Mesenchymal stem cell (in vitro differentiated cells and primary cell): ENCODE results near the gene ZBTB40.
A peak's percentile ranks its signal among the peaks of the same experiment; 100 is the strongest.

Experiments
- DNase-seq: peaks from one replicate; pipeline ENCODE4 v3.0.0-alpha.2; 2013
- H2AFZ ChIP-seq: one replicate; pipeline ENCODE4 v1.6.1; 2013; ENCODE audit warnings: low read depth, mild to moderate bottlenecking, control low read depth, inconsistent platforms, low read length, moderate library complexity
- H2AK5ac ChIP-seq: 2 replicates; pipeline ENCODE4 v1.6.1; 2013; ENCODE audit warnings: low read length, moderate library complexity, mild to moderate bottlenecking, inconsistent platforms; ENCODE audit not compliant: severe bottlenecking
- H2BK120ac ChIP-seq: one replicate; pipeline ENCODE4 v1.6.1; 2013; ENCODE audit warnings: low read depth, mild to moderate bottlenecking, inconsistent platforms, low read length, moderate library complexity
- H2BK12ac ChIP-seq, 2 experiments: one replicate each; pipeline ENCODE4 v1.6.1; 2013; ENCODE audit warnings: inconsistent platforms in 2 of 2, low read length in 2 of 2, mild to moderate bottlenecking in 2 of 2, moderate library complexity in 2 of 2, control low read depth in 1 of 2
- H2BK15ac ChIP-seq: one replicate; pipeline ENCODE4 v1.6.1; 2013; ENCODE audit warnings: mild to moderate bottlenecking, low read depth, inconsistent platforms; ENCODE audit not compliant: poor library complexity, severe bottlenecking
- H2BK5ac ChIP-seq: 2 replicates; pipeline ENCODE4 v1.6.1; 2013; ENCODE audit warnings: low read depth, mild to moderate bottlenecking, low read length, control low read depth, inconsistent platforms; ENCODE audit not compliant: poor library complexity, severe bottlenecking
- H3K14ac ChIP-seq, 2 experiments: one replicate each; pipeline ENCODE4 v1.6.1; 2013; ENCODE audit warnings: inconsistent platforms in 2 of 2, low read length in 2 of 2, control low read depth in 1 of 2, mild to moderate bottlenecking in 1 of 2, moderate library complexity in 1 of 2
- H3K18ac ChIP-seq, 2 experiments: one replicate each; pipeline ENCODE4 v1.6.1; 2013; ENCODE audit warnings: inconsistent platforms in 2 of 2, low read length in 2 of 2, control low read depth in 1 of 2, low read depth in 1 of 2, mild to moderate bottlenecking in 1 of 2
- H3K23ac ChIP-seq, 2 experiments: one replicate each; pipeline ENCODE4 v1.6.1; 2013; ENCODE audit warnings: inconsistent platforms in 2 of 2, low read length in 2 of 2, mild to moderate bottlenecking in 2 of 2, moderate library complexity in 2 of 2, control low read depth in 1 of 2
- H3K27ac ChIP-seq: 2 replicates; pipeline ENCODE4 v1.5.1; 2013; ENCODE audit warnings: mild to moderate bottlenecking, moderate library complexity, low read length, control low read depth, inconsistent platforms; ENCODE audit not compliant: poor library complexity, severe bottlenecking
- H3K27me3 ChIP-seq, 2 experiments: 2 replicates each; pipeline versions ENCODE4 v1.6.1 to v1.7.0; 2013; ENCODE audit warnings: low read length in 2 of 2, mild to moderate bottlenecking in 2 of 2, moderate library complexity in 2 of 2, control low read depth in 1 of 2, inconsistent platforms in 1 of 2; ENCODE audit not compliant: control insufficient read depth in 1 of 2, insufficient read depth in 1 of 2
- H3K36me3 ChIP-seq, 2 experiments: 2 replicates each; pipeline versions ENCODE4 v1.6.1 to v1.7.0; 2013; ENCODE audit warnings: low read length in 2 of 2, control low read depth in 1 of 2, inconsistent platforms in 1 of 2, low read depth in 1 of 2, mild to moderate bottlenecking in 1 of 2; ENCODE audit not compliant: insufficient read depth in 2 of 2, control insufficient read depth in 1 of 2
- H3K4ac ChIP-seq, 2 experiments: one replicate each; pipeline ENCODE4 v1.6.1; 2013; ENCODE audit warnings: inconsistent platforms in 2 of 2, low read length in 2 of 2, mild to moderate bottlenecking in 2 of 2, moderate library complexity in 2 of 2, control low read depth in 1 of 2, low read depth in 1 of 2
- H3K4me1 ChIP-seq: 2 replicates; pipeline ENCODE4 v1.6.1; 2013; ENCODE audit warnings: low read depth, low read length, control low read depth; ENCODE audit not compliant: control insufficient read depth, insufficient read depth
- H3K4me2 ChIP-seq: 2 replicates; pipeline ENCODE4 v1.6.1; 2013; ENCODE audit warnings: low read length, mild to moderate bottlenecking, inconsistent platforms; ENCODE audit not compliant: poor library complexity, severe bottlenecking
- H3K4me3 ChIP-seq, 2 experiments: 2 replicates each; pipeline versions ENCODE4 v1.5.1 to v1.7.0; 2013; ENCODE audit warnings: low read length in 2 of 2, mild to moderate bottlenecking in 2 of 2, control low read depth in 1 of 2, low read depth in 1 of 2; ENCODE audit not compliant: insufficient read depth in 1 of 2
- H3K79me1 ChIP-seq: replicated peaks from 2 replicates; pipeline ENCODE4 v1.6.1; 2013; ENCODE audit warnings: mild to moderate bottlenecking, control low read depth, low read length, inconsistent platforms; ENCODE audit not compliant: poor library complexity, severe bottlenecking
- H3K9ac ChIP-seq: 2 replicates; pipeline ENCODE4 v1.7.0; 2013; ENCODE audit warnings: mild to moderate bottlenecking, low read length, moderate library complexity
- H3K9me3 ChIP-seq: 2 replicates; pipeline ENCODE4 v1.7.0; 2013; ENCODE audit warnings: mild to moderate bottlenecking, low read length; ENCODE audit not compliant: control insufficient read depth
- H4K8ac ChIP-seq: one replicate; pipeline ENCODE4 v1.6.1; 2013; ENCODE audit warnings: inconsistent platforms, mild to moderate bottlenecking, low read length, moderate library complexity
- H4K91ac ChIP-seq: one replicate; pipeline ENCODE4 v1.6.1; 2013; ENCODE audit warnings: mild to moderate bottlenecking, low read length, inconsistent platforms
- WGBS: methylation state at CpG from one replicate; pipeline ENCODE4 v1.1.7; 2013; ENCODE audit warnings: mixed read lengths; 5-methylcytosine and 5-hydroxymethylcytosine counted together

The ZBTB40 gene

GRCh38 chr1:22576617-22577016 is 125.0 kb downstream of the ZBTB40 start:
- Histone ChIP-seq H3K4me2 (no peak overlapping the region), H3K9me3 (no peaks in the 10 kb centered on the region), H2AK5ac (no peak overlapping the region), H4K8ac (no peak overlapping the region), H3K36me3 (no peaks in the 10 kb centered on the region), H3K79me1 (no peaks in the 10 kb centered on the region), H3K9ac (no peak overlapping the region), H2BK5ac (no peak overlapping the region), H2BK120ac (no peak overlapping the region), H3K27ac (no peak overlapping the region), H3K4me1 (no peaks in the 10 kb centered on the region), H3K14ac (no peak overlapping the region), H3K18ac (no peak overlapping the region), H3K27me3 (peaks cover 29 to 61% of the 10 kb centered on the region in 2 experiments), H4K91ac (no peak overlapping the region), H3K4ac (no peak overlapping the region), H2BK12ac (no peak overlapping the region), H3K23ac (no peak overlapping the region), H2AFZ (no peak overlapping the region), H2BK15ac (no peak overlapping the region), H3K4me3 (no peak overlapping the region)
- no peak for DNase-seq
- WGBS: 93% methylated on average over 24 of the region's 24 CpGs

- Histone ChIP-seq H4K91ac (peak overlapping the region; percentile 28), H3K27me3 (peaks cover 15 to 59% of the 10 kb centered on the region in 2 experiments), H3K4me2 (no peak overlapping the region), H3K9ac (no peak overlapping the region), H2BK5ac (no peak overlapping the region), H2AFZ (no peak overlapping the region), H3K14ac (peak overlapping the region in 1 of 2 experiments; percentile 0), H2BK12ac (no peak overlapping the region), H2BK120ac (no peak overlapping the region), H3K4me3 (no peak overlapping the region), H3K27ac (no peak overlapping the region), H3K36me3 (no peaks in the 10 kb centered on the region), H3K4me1 (no peaks in the 10 kb centered on the region), H4K8ac (no peak overlapping the region), H3K23ac (no peak overlapping the region), H3K4ac (no peak overlapping the region), H3K9me3 (no peaks in the 10 kb centered on the region), H2AK5ac (no peak overlapping the region), H3K79me1 (no peaks in the 10 kb centered on the region), H3K18ac (no peak overlapping the region), H2BK15ac (no peak overlapping the region)
- WGBS: 92% methylated on average over 12 of the region's 12 CpGs
- no peak for DNase-seq
Measured at GRCh38 chr1:22578732-22579361, 127.2 kb downstream of the ZBTB40 start.

GRCh38 chr1:22579541-22580155 is 128.0 kb downstream of the ZBTB40 start:
- H3K18ac ChIP-seq: no peak overlapping the region
- WGBS: 84% methylated on average over 7 of the region's 7 CpGs
- H2AFZ ChIP-seq: no peak overlapping the region
- H2BK120ac ChIP-seq: no peak overlapping the region
- H2BK12ac ChIP-seq: no peak overlapping the region
- H3K4me3 ChIP-seq: no peak overlapping the region
- no peak overlapping the region for H3K23ac ChIP-seq
- no peak overlapping the region for H3K27ac ChIP-seq
- no peak overlapping the region for H3K4me2 ChIP-seq
- H3K4ac ChIP-seq: no peak overlapping the region
- H3K4me1 ChIP-seq: no peaks in the 10 kb centered on the region
- H4K91ac ChIP-seq: peak overlapping the region; percentile 29
- H2BK15ac ChIP-seq: no peak overlapping the region
- H3K9ac ChIP-seq: no peak overlapping the region
- no peaks in the 10 kb centered on the region for H3K9me3 ChIP-seq
- H4K8ac ChIP-seq: no peak overlapping the region
- no peak overlapping the region for H2BK5ac ChIP-seq
- no peak overlapping the region for H3K14ac ChIP-seq
- H3K27me3 ChIP-seq: peaks cover 23 to 60% of the 10 kb centered on the region in 2 experiments
- no peaks in the 10 kb centered on the region for H3K36me3 ChIP-seq
- H2AK5ac ChIP-seq: no peak overlapping the region
- H3K79me1 ChIP-seq: no peaks in the 10 kb centered on the region
- DNase-seq: no peak
